Activated naive CD8-positive, alpha-beta T cell (primary cell): ENCODE results near the gene DPPA3.
"Not testable (repeated sequence)": the region's sequence is repeated elsewhere in the genome, so short reads cannot be mapped to it uniquely, and the experiment has no call there.

ENCODE experiments used
- H3K27ac Mint-ChIP-seq: one replicate; pipeline ENCODE4 v1.8.0; 2021; ENCODE audit warnings: mixed read lengths
- H3K27me3 Mint-ChIP-seq: one replicate; pipeline ENCODE4 v1.8.0; 2021; ENCODE audit warnings: mixed read lengths
- H3K36me3 Mint-ChIP-seq: one replicate; pipeline ENCODE4 v1.8.0; 2021; ENCODE audit warnings: mixed read lengths
- H3K4me1 Mint-ChIP-seq: one replicate; pipeline ENCODE4 v1.8.0; 2021; ENCODE audit warnings: low read depth, mixed read lengths
- H3K4me3 Mint-ChIP-seq: one replicate; pipeline ENCODE4 v1.8.0; 2021; ENCODE audit warnings: mild to moderate bottlenecking, mixed read lengths
- H3K9me3 Mint-ChIP-seq: one replicate; pipeline ENCODE4 v1.8.0; 2021; ENCODE audit warnings: low read depth, mixed read lengths

Gene DPPA3

GRCh38 chr12:7711133-7711532, at the start of gene DPPA3:
Gene DPPA3, plus strand, starts transcription at chr12:7711433. Its CDS starts 138 bp downstream, at chr12:7711571.
- Mint-ChIP-seq H3K27me3 (no peaks in the 10 kb centered on the region), H3K4me1 (no peaks in the 10 kb centered on the region), H3K27ac (no peak within 1 kb of the TSS), H3K36me3 (no peaks in the 10 kb centered on the region), H3K4me3 (no peak within 1 kb of the TSS), H3K9me3 (no peaks in the 10 kb centered on the region)

GRCh38 chr12:7661741-7662140, 49.5 kb upstream of the DPPA3 start:
- Mint-ChIP-seq H3K4me3 (no peak overlapping the region), H3K9me3 (no peaks in the 10 kb centered on the region), H3K27ac (no peak overlapping the region), H3K36me3 (no peaks in the 10 kb centered on the region), H3K27me3 (no peaks in the 10 kb centered on the region), H3K4me1 (no peaks in the 10 kb centered on the region)

GRCh38 chr12:7666595-7666994, 44.6 kb upstream of the DPPA3 start:
- no peak overlapping the region for H3K27ac Mint-ChIP-seq
- H3K27me3 Mint-ChIP-seq = no peaks in the 10 kb centered on the region
- H3K9me3 Mint-ChIP-seq = no peaks in the 10 kb centered on the region
- H3K4me3 Mint-ChIP-seq = no peak overlapping the region
- no peaks in the 10 kb centered on the region for H3K4me1 Mint-ChIP-seq
- no peaks in the 10 kb centered on the region for H3K36me3 Mint-ChIP-seq

GRCh38 chr12:7667125-7667524, 44.1 kb upstream of the DPPA3 start:
- Mint-ChIP-seq H3K9me3 (no peaks in the 10 kb centered on the region), H3K27ac (no peak overlapping the region), H3K4me3 (no peak overlapping the region), H3K27me3 (no peaks in the 10 kb centered on the region), H3K4me1 (no peaks in the 10 kb centered on the region), H3K36me3 (no peaks in the 10 kb centered on the region)

- Mint-ChIP-seq H3K27me3 (no peaks in the 10 kb centered on the region), H3K9me3 (no peaks in the 10 kb centered on the region), H3K4me3 (no peak overlapping the region), H3K27ac (no peak overlapping the region), H3K4me1 (no peaks in the 10 kb centered on the region), H3K36me3 (no peaks in the 10 kb centered on the region)
Measured at GRCh38 chr12:7668171-7668570, 43.1 kb upstream of the DPPA3 start.

- not testable (repeated sequence) for H3K27ac Mint-ChIP-seq, H3K27me3 Mint-ChIP-seq, H3K36me3 Mint-ChIP-seq, H3K4me1 Mint-ChIP-seq, H3K9me3 Mint-ChIP-seq, H3K4me3 Mint-ChIP-seq
Measured at GRCh38 chr12:7675455-7675854, 35.8 kb upstream of the DPPA3 start.

- not testable (repeated sequence) for H3K36me3 Mint-ChIP-seq, H3K27ac Mint-ChIP-seq, H3K27me3 Mint-ChIP-seq, H3K4me1 Mint-ChIP-seq, H3K9me3 Mint-ChIP-seq
- H3K4me3 Mint-ChIP-seq = peak overlapping the region; percentile 58
Measured at GRCh38 chr12:7677432-7677888, 33.8 kb upstream of the DPPA3 start.

GRCh38 chr12:7678744-7679143, 32.5 kb upstream of the DPPA3 start:
- no peaks in the 10 kb centered on the region for H3K36me3 Mint-ChIP-seq
- no peak overlapping the region for H3K27ac Mint-ChIP-seq
- peaks cover 2% of the 10 kb centered on the region for H3K27me3 Mint-ChIP-seq
- H3K4me3 Mint-ChIP-seq = no peak overlapping the region
- no peaks in the 10 kb centered on the region for H3K9me3 Mint-ChIP-seq
- H3K4me1 Mint-ChIP-seq = peaks cover 4% of the 10 kb centered on the region

- Mint-ChIP-seq H3K9me3 (no peaks in the 10 kb centered on the region), H3K4me1 (peaks cover 4% of the 10 kb centered on the region), H3K4me3 (no peak overlapping the region), H3K27me3 (peaks cover 2% of the 10 kb centered on the region), H3K27ac (no peak overlapping the region), H3K36me3 (no peaks in the 10 kb centered on the region)
Measured at GRCh38 chr12:7679251-7680045, 31.8 kb upstream of the DPPA3 start.

GRCh38 chr12:7681535-7681934, 29.7 kb upstream of the DPPA3 start:
- Mint-ChIP-seq H3K36me3 (no peaks in the 10 kb centered on the region), H3K4me3 (no peak overlapping the region), H3K9me3 (no peaks in the 10 kb centered on the region), H3K4me1 (peaks cover 4% of the 10 kb centered on the region), H3K27ac (no peak overlapping the region), H3K27me3 (no peaks in the 10 kb centered on the region)

GRCh38 chr12:7693793-7694192, 17.4 kb upstream of the DPPA3 start:
- H3K4me3 Mint-ChIP-seq = no peak overlapping the region
- peaks cover 4% of the 10 kb centered on the region for H3K36me3 Mint-ChIP-seq
- H3K4me1 Mint-ChIP-seq = peaks cover 8% of the 10 kb centered on the region
- no peaks in the 10 kb centered on the region for H3K9me3 Mint-ChIP-seq
- no peak overlapping the region for H3K27ac Mint-ChIP-seq
- peaks cover 6% of the 10 kb centered on the region for H3K27me3 Mint-ChIP-seq

- Mint-ChIP-seq H3K27ac (no peak overlapping the region), H3K36me3 (peaks cover 4% of the 10 kb centered on the region), H3K4me1 (peaks cover 8% of the 10 kb centered on the region), H3K27me3 (peaks cover 6% of the 10 kb centered on the region), H3K4me3 (no peak overlapping the region), H3K9me3 (no peaks in the 10 kb centered on the region)
Measured at GRCh38 chr12:7694556-7695236, 16.5 kb upstream of the DPPA3 start.

GRCh38 chr12:7695237-7695560, 16.0 kb upstream of the DPPA3 start:
- H3K27ac Mint-ChIP-seq = no peak overlapping the region
- no peak overlapping the region for H3K4me3 Mint-ChIP-seq
- peaks cover 8% of the 10 kb centered on the region for H3K4me1 Mint-ChIP-seq
- H3K9me3 Mint-ChIP-seq = no peaks in the 10 kb centered on the region
- peaks cover 4% of the 10 kb centered on the region for H3K36me3 Mint-ChIP-seq
- H3K27me3 Mint-ChIP-seq = peaks cover 6% of the 10 kb centered on the region

GRCh38 chr12:7695566-7696197, 15.6 kb upstream of the DPPA3 start, which contains the start of gene GDF3:
Gene GDF3, minus strand, starts transcription at chr12:7695775. Its CDS starts 47 bp downstream, at chr12:7695728.
- Mint-ChIP-seq H3K27ac (no peak within 1 kb of the TSS), H3K9me3 (no peaks in the 10 kb centered on the region), H3K27me3 (peaks cover 6% of the 10 kb centered on the region), H3K4me3 (no peak within 1 kb of the TSS), H3K4me1 (peaks cover 8% of the 10 kb centered on the region), H3K36me3 (peaks cover 4% of the 10 kb centered on the region)

GRCh38 chr12:7705846-7706245, 5.4 kb upstream of the DPPA3 start:
- H3K36me3 Mint-ChIP-seq = no peaks in the 10 kb centered on the region
- no peak overlapping the region for H3K4me3 Mint-ChIP-seq
- no peak overlapping the region for H3K27ac Mint-ChIP-seq
- no peaks in the 10 kb centered on the region for H3K27me3 Mint-ChIP-seq
- no peaks in the 10 kb centered on the region for H3K9me3 Mint-ChIP-seq
- no peaks in the 10 kb centered on the region for H3K4me1 Mint-ChIP-seq
